NCI-H69 (cell line): ENCODE results near the gene PHACTR3.

Source experiments
- DNase-seq: peaks from one replicate; lab custom pipeline; 2025; lab: John Stamatoyannopoulos, UW

The PHACTR3 gene

GRCh38 chr20:59697068-59697467 lies 92.7 kb downstream of the PHACTR3 start:
- DNase-seq = no peak

GRCh38 chr20:59698598-59698997 lies 94.3 kb downstream of the PHACTR3 start:
- no peak for DNase-seq

GRCh38 chr20:59701236-59701635 lies 96.9 kb downstream of the PHACTR3 start:
- DNase-seq = peak; percentile 1

- DNase-seq = no peak
These were observed 98.7 kb downstream of the PHACTR3 start for GRCh38 chr20:59703046-59703445.

- DNase-seq = no peak
These were observed 101.5 kb downstream of the PHACTR3 start for GRCh38 chr20:59705651-59706399.

- DNase-seq = no peak
These were observed 102.0 kb downstream of the PHACTR3 start for GRCh38 chr20:59706400-59706693.

- no peak for DNase-seq
These were observed 104.0 kb downstream of the PHACTR3 start for GRCh38 chr20:59708326-59708725.

GRCh38 chr20:59709636-59710035 lies 105.3 kb downstream of the PHACTR3 start:
- DNase-seq = no peak

- DNase-seq = no peak
These were observed 113.7 kb downstream of the PHACTR3 start for GRCh38 chr20:59718071-59718470.

GRCh38 chr20:59718751-59719150 lies 114.4 kb downstream of the PHACTR3 start:
- DNase-seq = no peak

- no peak for DNase-seq
These were observed 115.7 kb downstream of the PHACTR3 start for GRCh38 chr20:59720013-59720412.

GRCh38 chr20:59721386-59721785 lies 117.0 kb downstream of the PHACTR3 start:
- DNase-seq = no peak

GRCh38 chr20:59723108-59723500 lies 118.8 kb downstream of the PHACTR3 start:
- DNase-seq = no peak

- peak; percentile 0 for DNase-seq
These were observed 119.5 kb downstream of the PHACTR3 start for GRCh38 chr20:59723607-59724456.

GRCh38 chr20:59724457-59725366 lies 120.4 kb downstream of the PHACTR3 start:
- DNase-seq = peak; percentile 2

- no peak for DNase-seq
These were observed 121.3 kb downstream of the PHACTR3 start for GRCh38 chr20:59725476-59726280.

GRCh38 chr20:59726281-59726595 lies 121.9 kb downstream of the PHACTR3 start:
- DNase-seq = no peak

GRCh38 chr20:59728722-59729430 lies 124.5 kb downstream of the PHACTR3 start:
- no peak for DNase-seq

- DNase-seq = no peak
These were observed 125.2 kb downstream of the PHACTR3 start for GRCh38 chr20:59729506-59729905.

GRCh38 chr20:59730722-59731121 lies 126.4 kb downstream of the PHACTR3 start:
- no peak for DNase-seq

GRCh38 chr20:59731376-59731775 lies 127.0 kb downstream of the PHACTR3 start:
- DNase-seq = no peak
